Duodenal mucosa (tissue), 2 donors: ENCODE data around the gene C2CD4D.
"Not testable (repeated sequence)": the region's sequence is repeated elsewhere in the genome, so short reads cannot be mapped to it uniquely, and the experiment has no call there.

Source experiments
- H3K27ac ChIP-seq: one replicate; pipeline ENCODE4 v1.7.0; 2013; ENCODE audit warnings: low read depth, low read length
- H3K27me3 ChIP-seq, 2 donors: one replicate each; pipeline ENCODE4 v1.7.0; 2013; ENCODE audit warnings: low read length in 2 of 2, control low read depth in 1 of 2; ENCODE audit not compliant: insufficient read depth in 2 of 2, control insufficient read depth in 1 of 2
- H3K36me3 ChIP-seq, 2 donors: one replicate each; pipeline ENCODE4 v1.7.0; 2013; ENCODE audit warnings: low read length in 2 of 2, control low read depth in 1 of 2; ENCODE audit not compliant: insufficient read depth in 2 of 2, control insufficient read depth in 1 of 2
- H3K4me1 ChIP-seq, 2 donors: one replicate each; pipeline ENCODE4 v1.7.0; 2013; ENCODE audit warnings: low read length in 2 of 2, control low read depth in 1 of 2; ENCODE audit not compliant: insufficient read depth in 2 of 2, control insufficient read depth in 1 of 2
- H3K4me3 ChIP-seq, 2 donors: one replicate each; pipeline ENCODE4 v1.7.0; 2013; ENCODE audit warnings: low read length in 2 of 2, low read depth in 1 of 2
- H3K9ac ChIP-seq, 2 donors: one replicate each; pipeline ENCODE4 v1.7.0; 2013; ENCODE audit warnings: low read length in 2 of 2, low read depth in 1 of 2
- H3K9me3 ChIP-seq, 2 donors: one replicate each; pipeline ENCODE4 v1.7.0; 2013; ENCODE audit warnings: low read length in 2 of 2, control low read depth in 1 of 2; ENCODE audit not compliant: control insufficient read depth in 1 of 2

Gene C2CD4D

GRCh38 chr1:151875419-151876097, 35.9 kb upstream of the C2CD4D start:
- H3K9ac ChIP-seq, result no peak overlapping the region
- no peaks in the 10 kb centered on the region for H3K9me3 ChIP-seq
- no peak overlapping the region for H3K27ac ChIP-seq
- H3K36me3 ChIP-seq, result peaks cover 0 to 8% of the 10 kb centered on the region in 2 donors
- no peak overlapping the region for H3K4me3 ChIP-seq
- no peaks in the 10 kb centered on the region for H3K4me1 ChIP-seq
- no peaks in the 10 kb centered on the region for H3K27me3 ChIP-seq

GRCh38 chr1:151872776-151873175, 33.2 kb upstream of the C2CD4D start:
- H3K9me3 ChIP-seq, H3K27ac ChIP-seq, H3K4me3 ChIP-seq, H3K9ac ChIP-seq, H3K36me3 ChIP-seq, H3K4me1 ChIP-seq, H3K27me3 ChIP-seq: not testable (repeated sequence)

GRCh38 chr1:151871284-151872030, 31.8 kb upstream of the C2CD4D start:
- H3K27me3 ChIP-seq, result no peaks in the 10 kb centered on the region
- no peak overlapping the region for H3K27ac ChIP-seq
- peaks cover 0 to 4% of the 10 kb centered on the region in 2 donors for H3K36me3 ChIP-seq

GRCh38 chr1:151868486-151868885, 28.9 kb upstream of the C2CD4D start:
- H3K9me3 ChIP-seq, result no peaks in the 10 kb centered on the region
- peaks cover 0 to under 1% of the 10 kb centered on the region in 2 donors for H3K36me3 ChIP-seq
- H3K27me3 ChIP-seq, result no peaks in the 10 kb centered on the region
- H3K9ac ChIP-seq, result no peak overlapping the region
- no peak overlapping the region for H3K27ac ChIP-seq
- no peak overlapping the region for H3K4me3 ChIP-seq
- no peaks in the 10 kb centered on the region for H3K4me1 ChIP-seq

More at GRCh38 chr1:151871284-151872030, 31.8 kb upstream of the C2CD4D start:
- H3K4me3 ChIP-seq, result no peak overlapping the region
- no peaks in the 10 kb centered on the region for H3K9me3 ChIP-seq
- H3K4me1 ChIP-seq, result no peaks in the 10 kb centered on the region
- no peak overlapping the region for H3K9ac ChIP-seq

- no peaks in the 10 kb centered on the region for H3K36me3 ChIP-seq
- H3K9ac ChIP-seq, result no peak overlapping the region
- no peak overlapping the region for H3K4me3 ChIP-seq
- H3K4me1 ChIP-seq, result no peaks in the 10 kb centered on the region
- no peaks in the 10 kb centered on the region for H3K9me3 ChIP-seq
- H3K27me3 ChIP-seq, result no peaks in the 10 kb centered on the region
- H3K27ac ChIP-seq, result no peak overlapping the region
Observed at GRCh38 chr1:151867765-151868411, 28.3 kb upstream of the C2CD4D start.

GRCh38 chr1:151867321-151867720, 27.7 kb upstream of the C2CD4D start:
- H3K36me3 ChIP-seq, result no peaks in the 10 kb centered on the region
- H3K9ac ChIP-seq, result no peak overlapping the region
- H3K9me3 ChIP-seq, result no peaks in the 10 kb centered on the region
- no peak overlapping the region for H3K4me3 ChIP-seq
- no peak overlapping the region for H3K27ac ChIP-seq
- no peaks in the 10 kb centered on the region for H3K27me3 ChIP-seq
- no peaks in the 10 kb centered on the region for H3K4me1 ChIP-seq

GRCh38 chr1:151864411-151864810, 24.8 kb upstream of the C2CD4D start:
- Histone ChIP-seq H3K4me1 (no peaks in the 10 kb centered on the region), H3K27me3 (no peaks in the 10 kb centered on the region), H3K36me3 (no peaks in the 10 kb centered on the region), H3K9me3 (no peaks in the 10 kb centered on the region), H3K27ac (no peak overlapping the region), H3K4me3 (no peak overlapping the region), H3K9ac (no peak overlapping the region)

- Histone ChIP-seq H3K27ac (no peak overlapping the region), H3K9ac (no peak overlapping the region), H3K4me3 (no peak overlapping the region), H3K4me1 (no peaks in the 10 kb centered on the region), H3K36me3 (no peaks in the 10 kb centered on the region), H3K27me3 (no peaks in the 10 kb centered on the region), H3K9me3 (no peaks in the 10 kb centered on the region)
Observed at GRCh38 chr1:151862604-151863003, 23.0 kb upstream of the C2CD4D start.

- Histone ChIP-seq H3K4me1 (no peaks in the 10 kb centered on the region), H3K27ac (no peak overlapping the region), H3K9ac (no peak overlapping the region), H3K27me3 (no peaks in the 10 kb centered on the region), H3K4me3 (no peak overlapping the region), H3K9me3 (no peaks in the 10 kb centered on the region), H3K36me3 (no peaks in the 10 kb centered on the region)
Observed at GRCh38 chr1:151860504-151861187, 21.0 kb upstream of the C2CD4D start.

GRCh38 chr1:151859891-151860293, 20.3 kb upstream of the C2CD4D start:
- Histone ChIP-seq H3K27me3 (no peaks in the 10 kb centered on the region), H3K9me3 (no peaks in the 10 kb centered on the region), H3K4me3 (no peak overlapping the region), H3K4me1 (no peaks in the 10 kb centered on the region), H3K36me3 (no peaks in the 10 kb centered on the region), H3K27ac (no peak overlapping the region), H3K9ac (no peak overlapping the region)
